GM13976 (cell line): Measurements from ENCODE around the gene ARX.

Experiments used
- DNase-seq: peaks from one replicate; pipeline ENCODE4 v3.0.0; 2012; ENCODE audit warnings: low spot score
- CTCF ChIP-seq: IDR thresholded peaks from 2 replicates; pipeline ENCODE4 v1.5.1; 2012; ENCODE audit warnings: borderline replicate concordance, mild to moderate bottlenecking; ENCODE audit not compliant: insufficient read depth; ENCODE audit errors: extremely low read depth, missing control alignments, control extremely low read depth
- in situ Hi-C: fragments of 300-500 bp; cut with MboI; formaldehyde crosslinking; loops from one replicate; pipeline ENCODE4 v1.12.0; 2022; ENCODE audit warnings: low sequenced_read_pairs, mixed read lengths, inconsistent platforms; ENCODE audit not compliant: unreplicated experiment

ARX gene

GRCh38 chrX:25017667-25018247, 2.0 kb upstream of the ARX start:
- no peak for TF ChIP-seq CTCF
- in situ Hi-C loops: no loop called here
- no peak for DNase-seq

DNA sequence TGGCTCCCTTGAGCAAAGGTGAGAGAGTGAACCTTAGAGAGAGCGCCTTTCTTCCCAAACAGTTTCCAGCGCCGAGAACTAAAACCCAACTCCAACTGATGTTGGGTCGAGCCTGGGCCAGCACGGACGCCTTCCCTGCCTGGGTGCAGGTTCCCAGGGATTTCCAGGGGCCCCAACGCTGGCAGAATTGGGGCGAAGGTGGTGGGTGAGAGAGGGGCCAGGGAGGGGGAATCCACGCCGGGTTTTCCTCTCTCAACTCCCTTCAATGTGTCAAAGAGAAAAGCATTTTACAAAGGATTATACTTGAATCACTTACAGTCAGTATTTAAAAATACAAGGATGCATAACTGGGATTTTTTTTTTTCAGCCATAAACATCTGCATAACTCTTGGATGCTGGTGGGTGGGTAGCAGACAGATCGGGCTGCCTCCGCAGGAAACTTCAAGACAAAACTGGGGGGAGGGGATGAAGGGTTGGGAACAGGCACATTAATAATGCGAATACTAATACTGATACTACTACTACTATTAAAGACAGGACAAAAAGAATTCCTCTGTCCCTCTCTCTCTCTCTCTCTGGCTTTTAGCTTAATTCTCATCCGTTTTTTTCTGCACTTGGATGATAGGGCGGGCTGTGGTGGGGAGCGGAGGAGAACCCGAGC, 1.3 kb upstream of the ARX start:
- no peak for TF ChIP-seq CTCF
- DNase-seq: no peak
- in situ Hi-C loops: no loop called here

DNA sequence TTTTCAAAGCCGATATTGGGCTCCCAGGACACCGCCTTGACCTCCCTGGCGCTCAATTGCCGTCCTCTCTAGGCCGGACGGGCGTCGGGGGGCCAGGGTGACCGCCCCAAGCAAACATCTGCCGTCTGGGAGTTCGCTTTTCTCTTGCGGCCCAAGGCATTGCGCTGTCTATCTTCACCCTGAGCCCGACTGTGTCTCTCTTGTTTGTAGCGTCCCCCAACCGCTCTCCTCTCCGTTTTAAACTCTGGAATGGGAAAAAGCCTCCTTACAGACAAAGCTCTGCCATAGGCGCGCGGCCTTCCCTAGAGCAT, 551 bp upstream of the ARX start:
- in situ Hi-C loops: no loop called here
- no peak for TF ChIP-seq CTCF
- no peak for DNase-seq

DNA sequence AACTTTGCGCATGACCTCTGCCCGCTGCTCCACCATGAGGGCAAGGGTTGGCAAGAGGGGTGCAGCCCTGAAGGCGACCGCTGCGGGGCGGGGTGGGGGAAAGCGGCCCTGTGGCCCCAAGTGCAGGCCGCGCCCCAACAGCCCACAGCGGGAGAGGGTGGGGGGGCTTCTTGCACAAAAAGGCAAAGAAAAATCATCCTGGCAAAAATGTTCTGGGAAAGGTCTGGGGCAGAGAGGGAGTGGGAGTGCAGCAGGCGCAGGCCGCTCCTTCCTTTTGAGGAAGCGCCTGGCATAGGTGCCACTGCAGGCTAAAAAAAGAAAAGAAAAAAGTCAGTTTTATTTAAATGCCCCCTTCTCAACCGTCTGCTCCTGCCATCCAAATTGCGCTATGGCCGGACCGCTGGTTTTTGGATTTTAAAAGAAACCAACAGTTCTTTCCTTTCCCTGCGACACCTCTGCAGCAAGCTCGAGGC, 1.4 kb downstream of the ARX start:
- in situ Hi-C loops: no loop called here
- no peak for TF ChIP-seq CTCF
- DNase-seq: no peak

- no peak for TF ChIP-seq CTCF
- peak; percentile 60 for DNase-seq
- in situ Hi-C loops: no loop called here
Measured at GRCh38 chrX:25013632-25014365, 2.0 kb downstream of the ARX start.

DNA sequence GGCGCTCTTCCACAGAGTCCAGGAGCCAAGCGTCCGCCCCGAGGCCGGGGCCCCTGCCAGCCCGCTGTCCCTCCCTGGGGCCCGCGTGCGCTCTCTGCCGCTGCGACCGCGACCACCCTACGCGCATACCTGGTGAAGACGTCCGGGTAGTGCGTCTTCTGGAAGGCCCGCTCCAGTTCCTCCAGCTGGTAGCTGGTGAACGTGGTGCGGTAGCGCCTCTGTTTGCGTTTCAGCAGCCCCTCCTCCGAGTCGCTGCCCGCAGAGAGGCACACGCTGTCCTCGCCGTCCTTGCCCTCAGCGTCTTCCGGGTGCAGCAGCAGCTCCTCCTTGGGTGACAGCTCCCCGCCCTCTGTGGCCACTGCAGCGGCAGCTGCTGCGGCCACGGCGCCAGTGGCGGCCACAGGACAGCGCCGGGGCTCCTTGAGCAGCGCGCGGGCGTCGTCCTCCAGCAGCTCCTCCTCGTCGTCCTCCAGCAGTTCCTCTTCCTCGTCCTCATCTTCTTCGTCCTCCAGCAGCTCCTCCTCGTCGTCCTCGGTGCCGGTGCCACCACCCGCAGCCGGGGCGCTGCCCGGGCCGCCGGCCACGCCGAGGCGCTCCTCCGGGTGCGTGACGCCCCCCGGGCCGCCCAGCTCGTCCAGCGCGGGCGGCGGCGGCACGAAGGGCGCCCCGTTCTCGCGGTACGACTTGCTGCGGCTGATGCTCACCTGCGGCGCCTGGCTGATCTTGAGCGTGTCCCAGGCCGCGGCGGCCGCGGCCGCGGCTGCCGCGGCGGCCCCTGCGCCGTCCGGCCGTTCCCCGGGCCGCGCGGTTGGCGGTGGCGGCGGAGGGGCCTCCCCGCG, 2.8 kb downstream of the ARX start:
- DNase-seq: no peak
- no peak for TF ChIP-seq CTCF
- in situ Hi-C loops: no loop called here
